Activated CD4-positive, CD25-positive, alpha-beta regulatory T cell treated with anti-CD3 and anti-CD28 coated beads, Interleukin-2, amount 50 U/mL, for 16 hours (primary cell): ENCODE measurements around the gene ZNF892.
"Not testable (repeated sequence)": the region's sequence is repeated elsewhere in the genome, so short reads cannot be mapped to it uniquely, and the experiment has no call there.

Experiments used
- DNase-seq: peaks from one replicate; pipeline ENCODE4 v3.0.0-alpha.2; 2020; ENCODE audit warnings: low read depth, low spot score

ZNF892 gene

GRCh38 chr2:95207111-95207961 is at the start of gene ZNF892:
TSS of gene ZNF892 (plus strand) at chr2:95207521. CDS start at chr2:95207816, 295 bp downstream.
- peak; percentile 58 for DNase-seq

GRCh38 chr2:95158441-95158840 is 48.9 kb upstream of the ZNF892 start:
- no peak for DNase-seq

- DNase-seq = peak; percentile 2
Observed at GRCh38 chr2:95158891-95159619, 48.3 kb upstream of the ZNF892 start.

DNA sequence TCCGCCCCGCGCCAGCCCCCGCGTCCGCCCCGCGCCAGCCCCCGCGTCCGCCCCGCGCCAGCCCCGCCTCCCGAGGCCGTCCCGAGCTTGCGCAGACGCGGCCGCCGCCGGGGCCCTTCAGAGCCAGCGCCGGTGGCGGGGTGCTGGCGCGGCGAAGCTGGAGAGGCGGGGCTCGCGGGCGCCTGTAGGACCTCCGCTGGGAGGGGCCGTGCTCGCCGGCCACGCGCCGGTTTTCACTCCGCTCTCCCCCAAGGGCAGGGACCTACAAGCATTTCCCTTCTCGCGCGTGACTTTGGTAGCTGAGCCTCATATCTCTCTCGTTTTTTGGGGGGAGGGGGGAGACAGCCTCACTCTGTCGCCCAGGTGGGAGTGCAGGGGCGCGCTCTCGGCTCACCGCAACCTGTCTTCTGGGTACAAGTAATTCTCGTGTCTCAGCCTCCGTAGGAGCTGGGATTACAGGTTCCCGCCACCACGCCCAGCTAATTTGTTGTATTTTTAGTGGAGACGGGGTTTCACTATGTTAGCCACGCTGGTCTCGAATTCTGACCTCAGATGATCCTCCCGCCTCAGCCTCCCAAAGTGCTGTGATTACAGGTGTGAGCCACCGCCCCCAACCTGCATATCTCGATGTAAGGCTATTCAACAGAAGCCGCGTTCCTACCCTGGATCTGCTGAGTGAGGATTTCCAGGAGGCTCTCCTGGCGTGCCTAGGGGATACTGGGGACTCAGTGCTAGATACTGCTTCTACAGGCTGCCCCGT is 47.5 kb upstream of the ZNF892 start, which contains the start of gene ZNF514:
Gene ZNF514, minus strand, starts transcription at position 159 of the 760 bp plus-strand sequence. CDS start 6,595 bp downstream, outside the sequence.
- DNase-seq = peak; percentile 47

GRCh38 chr2:95165030-95165370 is 42.3 kb upstream of the ZNF892 start:
- no peak for DNase-seq

DNA sequence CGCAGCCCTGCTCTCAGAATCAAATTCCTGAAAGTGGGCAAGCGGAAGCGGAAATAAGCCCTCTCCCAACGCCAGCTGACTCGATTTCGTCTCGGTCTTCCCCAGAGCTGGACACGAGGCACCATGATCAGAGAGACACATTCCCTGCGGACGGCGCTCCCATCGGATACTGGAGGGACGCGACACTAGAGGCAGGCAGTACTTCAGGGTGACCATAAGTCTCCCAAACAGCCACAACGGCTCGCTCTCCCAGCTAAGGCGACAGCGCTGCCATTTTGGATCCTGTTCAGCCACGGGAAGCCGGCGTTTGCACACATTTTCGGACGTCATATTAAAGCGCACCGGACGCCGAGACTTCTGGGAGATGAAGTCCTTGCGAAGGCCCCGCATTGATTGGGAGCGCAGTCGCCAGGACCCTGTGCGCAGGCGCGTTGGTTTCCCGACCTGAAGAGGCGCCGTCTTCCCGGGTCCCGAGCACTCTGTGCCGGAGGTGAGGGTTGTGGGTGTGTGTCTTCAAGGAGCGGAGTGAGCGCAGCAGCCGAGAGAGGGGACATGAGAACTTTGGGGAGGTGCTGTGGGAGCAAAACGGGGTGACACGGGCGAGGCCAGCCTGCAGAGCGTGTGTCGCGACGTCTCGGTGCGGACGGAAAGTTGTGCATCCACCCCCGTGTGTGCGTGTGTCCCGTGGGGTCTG is 41.8 kb upstream of the ZNF892 start, which contains the start of gene ZNF2:
Gene ZNF2, plus strand, starts transcription at position 439 of the 694 bp plus-strand sequence. CDS start 10,418 bp downstream, outside the sequence.
- DNase-seq = peak; percentile 97

- no peak for DNase-seq
Observed at GRCh38 chr2:95166065-95166763, 41.1 kb upstream of the ZNF892 start.

GRCh38 chr2:95171902-95172301 is 35.4 kb upstream of the ZNF892 start:
- DNase-seq = no peak

DNA sequence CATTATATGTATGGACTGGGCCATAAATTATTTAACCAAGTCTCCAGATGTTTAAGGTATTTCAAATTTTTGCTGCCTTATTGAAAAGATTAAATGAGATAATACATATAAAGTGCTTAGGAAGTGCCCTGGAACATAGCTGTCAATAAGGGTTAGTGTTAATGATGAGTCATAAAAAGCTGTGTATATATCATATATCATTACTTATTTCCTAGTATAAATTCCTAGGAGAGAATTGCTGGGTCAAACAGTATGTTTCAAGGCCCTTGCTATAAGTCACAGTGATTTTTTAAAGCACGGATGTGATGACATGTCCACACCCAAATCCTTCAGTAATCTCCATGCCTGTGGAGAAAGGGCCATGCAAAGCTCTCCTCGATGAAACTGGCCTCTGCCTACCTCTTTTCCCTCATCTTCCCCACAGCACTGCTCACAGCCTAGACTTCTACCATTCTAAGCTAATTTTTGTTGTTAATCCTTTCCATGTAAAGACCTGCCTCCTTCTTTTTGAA is 33.2 kb upstream of the ZNF892 start:
- no peak for DNase-seq

DNA sequence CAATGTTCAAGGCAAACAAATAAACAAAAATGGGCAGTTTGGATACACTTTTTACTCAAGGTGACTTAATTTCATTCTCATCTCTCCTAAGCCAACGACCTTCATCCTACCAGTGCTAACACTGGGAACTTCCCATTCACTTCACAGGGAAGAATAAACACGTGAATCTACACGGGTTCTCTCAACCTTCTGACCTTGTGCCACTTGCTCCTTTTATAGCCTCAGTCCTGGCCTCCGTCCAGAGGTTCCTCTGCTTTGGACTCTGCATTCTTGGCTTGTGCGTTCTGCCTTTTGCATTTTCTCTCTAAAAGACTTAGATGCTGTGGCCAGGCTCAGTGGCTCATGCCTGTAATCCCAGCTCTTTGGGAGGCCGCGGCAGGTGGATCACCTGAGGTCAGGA is 27.9 kb upstream of the ZNF892 start:
- DNase-seq = no peak

DNA sequence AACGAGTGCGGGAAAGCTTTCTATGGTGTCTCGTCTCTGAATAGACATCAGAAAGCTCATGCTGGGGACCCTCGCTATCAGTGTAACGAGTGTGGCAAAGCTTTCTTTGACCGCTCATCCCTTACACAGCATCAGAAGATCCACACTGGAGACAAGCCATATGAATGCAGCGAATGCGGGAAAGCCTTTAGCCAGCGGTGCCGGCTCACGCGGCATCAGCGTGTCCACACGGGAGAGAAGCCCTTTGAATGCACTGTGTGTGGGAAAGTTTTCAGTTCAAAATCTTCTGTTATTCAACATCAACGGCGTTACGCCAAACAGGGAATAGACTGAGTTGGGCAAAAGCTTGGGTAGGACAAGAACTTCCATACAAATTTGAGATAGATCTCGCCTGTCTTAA is 25.5 kb upstream of the ZNF892 start:
- DNase-seq = no peak

DNA sequence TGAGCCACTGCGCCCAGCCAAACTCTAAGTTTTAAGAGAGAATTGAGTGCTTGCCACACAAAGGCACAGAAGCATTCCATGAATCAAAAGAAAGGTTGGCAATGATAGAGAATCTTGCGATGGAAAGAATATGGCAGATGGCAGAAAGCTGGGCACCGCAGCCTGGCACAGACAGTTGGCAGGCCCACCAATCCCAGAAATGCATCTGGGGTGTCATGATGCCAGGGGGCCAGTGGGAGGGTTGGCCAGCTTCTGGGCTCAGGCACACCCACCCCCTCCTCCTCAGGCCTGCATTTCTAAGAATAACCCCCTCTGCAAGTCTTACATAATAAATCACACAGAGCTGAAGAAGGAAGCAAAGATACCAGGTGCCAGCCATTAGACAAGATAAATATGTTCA is 22.1 kb upstream of the ZNF892 start:
- DNase-seq = no peak

DNA sequence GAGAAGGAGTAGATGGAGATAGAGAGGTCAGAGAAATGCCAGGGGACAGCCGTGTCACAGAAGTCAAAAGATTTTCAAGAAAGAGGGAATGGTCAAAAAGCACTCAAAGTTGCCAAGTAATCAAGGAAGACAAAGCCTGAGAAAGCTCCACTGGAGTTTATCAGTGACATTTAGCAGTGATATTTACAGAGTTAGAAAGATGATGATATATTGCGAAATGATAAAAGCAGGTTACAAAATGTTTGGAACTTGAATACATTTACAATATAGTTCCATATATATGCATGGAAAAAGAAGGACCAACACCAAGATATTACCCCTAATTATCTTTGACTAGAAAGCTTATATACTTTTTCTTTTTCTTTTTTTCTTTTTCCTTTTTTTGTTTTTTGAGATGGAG is 21.3 kb upstream of the ZNF892 start:
- DNase-seq = no peak

- DNase-seq = not testable (repeated sequence)
Observed at GRCh38 chr2:95192956-95193355, 14.4 kb upstream of the ZNF892 start.

- DNase-seq = no peak
Observed at GRCh38 chr2:95203911-95204310, 3.4 kb upstream of the ZNF892 start.

DNA sequence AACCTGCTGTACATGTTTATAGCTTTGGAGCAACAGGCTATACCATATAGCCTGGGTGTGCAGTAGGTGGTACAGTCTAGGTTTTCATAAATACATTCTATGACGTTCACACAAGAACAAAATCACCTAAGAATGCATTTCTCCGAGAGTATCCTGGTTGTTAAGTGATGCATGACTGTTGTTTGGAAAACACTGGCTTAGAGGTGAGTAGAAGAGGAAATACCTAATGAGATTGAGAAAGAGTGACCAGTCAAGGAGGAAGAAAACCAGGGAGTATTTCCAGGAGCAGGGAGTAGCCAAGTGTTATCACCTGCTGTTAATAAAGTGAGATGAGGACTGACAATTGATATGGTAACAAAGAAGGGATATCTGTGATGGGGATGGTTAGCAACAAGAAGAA is 2.9 kb upstream of the ZNF892 start:
- no peak for DNase-seq

- DNase-seq = no peak
Observed at GRCh38 chr2:95206096-95206495, 1.2 kb upstream of the ZNF892 start.

DNA sequence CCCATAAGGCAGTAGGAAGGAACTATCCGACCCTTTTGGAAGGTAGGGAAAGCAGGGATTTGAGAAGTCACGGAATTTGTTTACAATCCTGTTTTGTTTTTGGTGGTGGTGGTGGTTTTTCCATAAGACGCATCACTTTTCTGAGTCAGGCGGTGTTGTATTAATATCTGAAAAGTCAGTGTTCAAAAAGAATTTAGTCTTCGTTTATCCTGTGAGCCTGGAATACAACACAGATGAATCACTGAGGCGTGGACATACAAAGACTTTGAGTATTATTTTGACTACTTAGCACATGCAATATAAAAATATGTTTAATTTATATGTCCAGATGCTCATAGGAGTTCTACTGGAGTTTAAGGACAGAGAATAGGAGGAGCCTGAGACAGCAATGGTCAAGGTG is 785 bp downstream of the ZNF892 start:
- no peak for DNase-seq

GRCh38 chr2:95215018-95215612 is 7.8 kb downstream of the ZNF892 start:
- no peak for DNase-seq

DNA sequence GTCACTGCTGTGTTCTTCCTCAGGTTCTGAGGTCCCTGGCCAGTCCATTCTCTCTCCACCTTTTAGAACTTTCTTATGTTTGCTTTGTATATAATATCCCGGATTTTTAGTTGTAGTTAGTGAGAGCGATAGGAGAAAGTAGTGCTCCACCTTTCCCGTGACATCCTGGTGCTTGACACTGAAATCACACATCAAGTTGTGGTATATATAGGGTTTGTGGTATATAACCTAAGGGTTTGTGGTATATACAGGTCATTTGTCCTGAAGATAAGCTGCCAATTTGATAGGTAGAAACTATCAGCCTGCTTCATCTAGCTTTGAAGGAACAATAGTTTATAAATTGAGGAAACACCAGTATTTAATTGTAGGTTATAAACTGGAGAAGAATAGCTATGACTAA is 13.1 kb downstream of the ZNF892 start:
- DNase-seq = no peak
